Measurements from ENCODE around the gene SHB.

DNA sequence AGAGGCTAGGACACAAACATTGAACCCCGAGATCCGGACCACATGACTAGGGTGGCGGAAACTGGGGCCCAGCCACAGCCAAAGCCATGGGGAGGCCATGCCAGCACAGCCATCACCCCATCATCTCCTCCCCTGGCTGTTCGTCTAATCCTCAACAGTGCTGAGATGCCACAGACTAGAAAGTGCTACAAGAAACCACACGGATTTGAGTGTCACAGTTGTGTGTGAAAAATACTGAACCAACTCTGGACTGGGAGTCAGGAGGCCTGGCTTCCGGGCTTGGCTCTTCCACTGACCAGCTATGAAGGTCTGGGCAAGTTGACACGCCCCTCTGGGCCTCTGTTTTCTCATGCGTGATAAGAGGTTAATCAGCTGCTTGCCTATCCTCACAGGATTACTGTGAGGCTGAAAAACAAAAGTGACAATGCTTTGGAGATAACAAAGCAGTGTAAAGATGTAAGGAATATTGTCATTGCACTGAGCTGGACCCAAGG, 38.8 kb upstream of the SHB start:
- TF ChIP-seq, protein P1, sequence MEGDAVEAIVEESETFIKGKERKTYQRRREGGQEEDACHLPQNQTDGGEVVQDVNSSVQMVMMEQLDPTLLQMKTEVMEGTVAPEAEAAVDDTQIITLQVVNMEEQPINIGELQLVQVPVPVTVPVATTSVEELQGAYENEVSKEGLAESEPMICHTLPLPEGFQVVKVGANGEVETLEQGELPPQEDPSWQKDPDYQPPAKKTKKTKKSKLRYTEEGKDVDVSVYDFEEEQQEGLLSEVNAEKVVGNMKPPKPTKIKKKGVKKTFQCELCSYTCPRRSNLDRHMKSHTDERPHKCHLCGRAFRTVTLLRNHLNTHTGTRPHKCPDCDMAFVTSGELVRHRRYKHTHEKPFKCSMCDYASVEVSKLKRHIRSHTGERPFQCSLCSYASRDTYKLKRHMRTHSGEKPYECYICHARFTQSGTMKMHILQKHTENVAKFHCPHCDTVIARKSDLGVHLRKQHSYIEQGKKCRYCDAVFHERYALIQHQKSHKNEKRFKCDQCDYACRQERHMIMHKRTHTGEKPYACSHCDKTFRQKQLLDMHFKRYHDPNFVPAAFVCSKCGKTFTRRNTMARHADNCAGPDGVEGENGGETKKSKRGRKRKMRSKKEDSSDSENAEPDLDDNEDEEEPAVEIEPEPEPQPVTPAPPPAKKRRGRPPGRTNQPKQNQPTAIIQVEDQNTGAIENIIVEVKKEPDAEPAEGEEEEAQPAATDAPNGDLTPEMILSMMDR (IDR thresholded peaks at IDR 0.05) = no peak
- TF ChIP-seq ZFX (IDR thresholded peaks at IDR 0.05; ENCODE audit: borderline replicate concordance) = no peak

Measured in 22Rv1 (cell line).